HEK293 (cell line): ENCODE measurements around the gene OR4E1.

Experiments
- CTCF ChIA-PET: fragments of 350-600 bp; formaldehyde crosslinking; extraction: SDS; loops from one replicate; lab custom pipeline; 2021; ENCODE audit warnings: antibody characterized with exemption; lab: Yijun Ruan, JAX
- POLR2A ChIA-PET: fragments of 300-600 bp; formaldehyde crosslinking; extraction: SDS; loops from one replicate; lab custom pipeline; 2020; ENCODE audit warnings: antibody characterized with exemption, inconsistent platforms; lab: Yijun Ruan, JAX
- H3K27ac ChIP-seq: fragments of 200-500 bp; sonication (Bioruptor generic); 2 replicates; pipeline ENCODE4 v1.5.1; 2014; ENCODE audit warnings: low read depth, low read length, control low read depth, inconsistent platforms; ENCODE audit errors: extremely low read depth
- H3K36me3 ChIP-seq, 2 experiments: fragments of 200-500 bp in 1 of 2; sonication (Bioruptor generic) in 1 of 2; 1 replicate in 1 of 2; 2 replicates in 1 of 2; pipeline ENCODE4 v1.5.1; 2014 to 2017; ENCODE audit warnings: inconsistent platforms in 2 of 2, low read length in 2 of 2; ENCODE audit not compliant: control insufficient read depth in 2 of 2, insufficient read depth in 1 of 2
- H3K4me1 ChIP-seq: fragments of 200-500 bp; sonication (Bioruptor generic); 2 replicates; pipeline ENCODE4 v1.5.1; 2014; ENCODE audit warnings: mild to moderate bottlenecking, low read length, inconsistent platforms; ENCODE audit not compliant: control insufficient read depth, insufficient read depth
- H3K4me3 ChIP-seq: 2 replicates; pipeline ENCODE4 v1.5.1; 2011; ENCODE audit warnings: low read depth, mild to moderate bottlenecking, control low read depth, low read length, moderate library complexity
- H3K9me3 ChIP-seq: fragments of 200-500 bp; sonication (Bioruptor generic); 2 replicates; pipeline ENCODE4 v1.5.1; 2014; ENCODE audit warnings: low read depth, low read length, inconsistent platforms; ENCODE audit not compliant: control insufficient read depth, insufficient read depth
- BCL6B ChIP-seq: fragments of 450-650 bp; formaldehyde crosslinking; IDR thresholded peaks from 2 replicates; pipeline ENCODE4 v1.5.1; 2017; ENCODE audit warnings: missing biosample characterization, missing genetic modification characterization
- GLIS1 ChIP-seq: fragments of 450-650 bp; formaldehyde crosslinking; IDR thresholded peaks from 2 replicates; pipeline ENCODE4 v1.5.1; 2016; ENCODE audit warnings: missing biosample characterization, missing genetic modification characterization
- KLF10 ChIP-seq: fragments of 450-650 bp; IDR thresholded peaks from 2 replicates; pipeline ENCODE4 v1.5.1; 2018; ENCODE audit warnings: missing biosample characterization, mild to moderate bottlenecking, missing genetic modification characterization
- KLF7 ChIP-seq: fragments of 450-650 bp; formaldehyde crosslinking; IDR thresholded peaks from 2 replicates; pipeline ENCODE4 v1.5.1; 2016; ENCODE audit warnings: missing biosample characterization, missing genetic modification characterization, borderline replicate concordance
- MEIS1 ChIP-seq: sonication (generic); formaldehyde crosslinking; IDR thresholded peaks from 2 replicates; pipeline ENCODE4 v1.8.1; 2022; ENCODE audit warnings: missing genetic modification reagents, mild to moderate bottlenecking, borderline replicate concordance
- SETDB1 ChIP-seq: IDR thresholded peaks from one replicate; pipeline ENCODE4 v1.6.1; 2017; ENCODE audit warnings: mild to moderate bottlenecking, low read length, moderate library complexity, mixed read lengths; ENCODE audit not compliant: insufficient read length
- TSHZ1 ChIP-seq: fragments of 450-650 bp; formaldehyde crosslinking; IDR thresholded peaks from 2 replicates; pipeline ENCODE4 v1.5.1; 2016; ENCODE audit warnings: missing biosample characterization, missing genetic modification characterization, borderline replicate concordance
- ZBTB17 ChIP-seq: fragments of 450-650 bp; formaldehyde crosslinking; IDR thresholded peaks from 2 replicates; pipeline ENCODE4 v1.5.1; 2016; ENCODE audit warnings: missing biosample characterization, missing genetic modification characterization
- ZBTB21 ChIP-seq: fragments of 450-650 bp; formaldehyde crosslinking; IDR thresholded peaks from 2 replicates; pipeline ENCODE4 v1.5.1; 2017; ENCODE audit warnings: missing biosample characterization, missing genetic modification characterization
- ZEB2 ChIP-seq: fragments of 450-650 bp; formaldehyde crosslinking; IDR thresholded peaks from 2 replicates; pipeline ENCODE4 v1.5.1; 2016; ENCODE audit warnings: missing biosample characterization, missing genetic modification characterization
- ZNF157 ChIP-seq: fragments of 450-650 bp; formaldehyde crosslinking; IDR thresholded peaks from 2 replicates; pipeline ENCODE4 v1.5.1; 2016; ENCODE audit warnings: missing biosample characterization, missing genetic modification characterization
- ZNF184 ChIP-seq: fragments of 450-650 bp; IDR thresholded peaks from 2 replicates; pipeline ENCODE4 v1.5.1; 2018; ENCODE audit warnings: missing biosample characterization, mild to moderate bottlenecking, missing genetic modification characterization
- ZNF202 ChIP-seq: fragments of 450-650 bp; formaldehyde crosslinking; IDR thresholded peaks from 2 replicates; pipeline ENCODE4 v1.5.1; 2016; ENCODE audit warnings: missing biosample characterization, missing genetic modification characterization, borderline replicate concordance
- ZNF324 ChIP-seq: fragments of 450-650 bp; formaldehyde crosslinking; IDR thresholded peaks from 2 replicates; pipeline ENCODE4 v1.5.1; 2016; ENCODE audit warnings: missing biosample characterization, missing genetic modification characterization
- ZNF366 ChIP-seq: fragments of 450-650 bp; formaldehyde crosslinking; conservative IDR thresholded peaks from 2 replicates; pipeline ENCODE4 v1.5.1; 2016; ENCODE audit warnings: missing biosample characterization, missing genetic modification characterization
- ZNF416 ChIP-seq: fragments of 450-650 bp; formaldehyde crosslinking; IDR thresholded peaks from 2 replicates; pipeline ENCODE4 v1.5.1; 2016; ENCODE audit warnings: missing biosample characterization, missing genetic modification characterization
- ZNF514 ChIP-seq: fragments of 450-650 bp; formaldehyde crosslinking; IDR thresholded peaks from 2 replicates; pipeline ENCODE4 v1.5.1; 2016; ENCODE audit warnings: missing biosample characterization, missing genetic modification characterization
- ZNF560 ChIP-seq: fragments of 450-650 bp; formaldehyde crosslinking; IDR thresholded peaks from 2 replicates; pipeline ENCODE4 v1.5.1; 2017; ENCODE audit warnings: missing biosample characterization, missing genetic modification characterization, borderline replicate concordance
- ZNF561 ChIP-seq: fragments of 450-650 bp; IDR thresholded peaks from 2 replicates; pipeline ENCODE4 v1.5.1; 2018; ENCODE audit warnings: missing biosample characterization, missing genetic modification characterization, borderline replicate concordance
- ZNF629 ChIP-seq: fragments of 450-650 bp; formaldehyde crosslinking; IDR thresholded peaks from 2 replicates; pipeline ENCODE4 v1.5.1; 2017; ENCODE audit warnings: missing biosample characterization, missing genetic modification characterization
- ZNF677 ChIP-seq: fragments of 450-650 bp; IDR thresholded peaks from 2 replicates; pipeline ENCODE4 v1.5.0; 2018; ENCODE audit warnings: missing biosample characterization, mild to moderate bottlenecking, missing genetic modification characterization, moderate library complexity
- ZNF701 ChIP-seq: fragments of 450-650 bp; formaldehyde crosslinking; IDR thresholded peaks from 2 replicates; pipeline ENCODE4 v1.5.1; 2016; ENCODE audit warnings: missing biosample characterization, missing genetic modification characterization
- ZNF707 ChIP-seq: fragments of 450-650 bp; formaldehyde crosslinking; IDR thresholded peaks from 2 replicates; pipeline ENCODE4 v1.5.1; 2016; ENCODE audit warnings: missing biosample characterization, missing genetic modification characterization
- TF ChIP-seq, protein P1 (sequence below): fragments of 450-650 bp; formaldehyde crosslinking; IDR thresholded peaks from 2 replicates; pipeline ENCODE4 v1.5.1; 2016; ENCODE audit warnings: missing biosample characterization, missing genetic modification characterization, low read depth
- TF ChIP-seq, protein P2 (sequence below): fragments of 450-650 bp; formaldehyde crosslinking; IDR thresholded peaks from 2 replicates; pipeline ENCODE4 v1.5.1; 2016; ENCODE audit warnings: missing biosample characterization, missing genetic modification characterization
- TF ChIP-seq, protein P3 (sequence below): fragments of 450-650 bp; formaldehyde crosslinking; optimal IDR thresholded peaks from 2 replicates; pipeline ENCODE3; 2016; ENCODE audit warnings: missing biosample characterization, mild to moderate bottlenecking, missing genetic modification characterization
- TF ChIP-seq, protein P4 (sequence below): fragments of 450-650 bp; formaldehyde crosslinking; IDR thresholded peaks from 2 replicates; pipeline ENCODE4 v1.5.1; 2016; ENCODE audit warnings: missing biosample characterization, missing genetic modification characterization

OR4E1 gene

GRCh38 chr14:21668377-21668776 is 5.2 kb downstream of the OR4E1 start:
- TF ChIP-seq, protein P1, sequence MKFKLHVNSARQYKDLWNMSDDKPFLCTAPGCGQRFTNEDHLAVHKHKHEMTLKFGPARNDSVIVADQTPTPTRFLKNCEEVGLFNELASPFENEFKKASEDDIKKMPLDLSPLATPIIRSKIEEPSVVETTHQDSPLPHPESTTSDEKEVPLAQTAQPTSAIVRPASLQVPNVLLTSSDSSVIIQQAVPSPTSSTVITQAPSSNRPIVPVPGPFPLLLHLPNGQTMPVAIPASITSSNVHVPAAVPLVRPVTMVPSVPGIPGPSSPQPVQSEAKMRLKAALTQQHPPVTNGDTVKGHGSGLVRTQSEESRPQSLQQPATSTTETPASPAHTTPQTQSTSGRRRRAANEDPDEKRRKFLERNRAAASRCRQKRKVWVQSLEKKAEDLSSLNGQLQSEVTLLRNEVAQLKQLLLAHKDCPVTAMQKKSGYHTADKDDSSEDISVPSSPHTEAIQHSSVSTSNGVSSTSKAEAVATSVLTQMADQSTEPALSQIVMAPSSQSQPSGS (tag by site-specific recombination), result no peak
- TF ChIP-seq, protein P2, sequence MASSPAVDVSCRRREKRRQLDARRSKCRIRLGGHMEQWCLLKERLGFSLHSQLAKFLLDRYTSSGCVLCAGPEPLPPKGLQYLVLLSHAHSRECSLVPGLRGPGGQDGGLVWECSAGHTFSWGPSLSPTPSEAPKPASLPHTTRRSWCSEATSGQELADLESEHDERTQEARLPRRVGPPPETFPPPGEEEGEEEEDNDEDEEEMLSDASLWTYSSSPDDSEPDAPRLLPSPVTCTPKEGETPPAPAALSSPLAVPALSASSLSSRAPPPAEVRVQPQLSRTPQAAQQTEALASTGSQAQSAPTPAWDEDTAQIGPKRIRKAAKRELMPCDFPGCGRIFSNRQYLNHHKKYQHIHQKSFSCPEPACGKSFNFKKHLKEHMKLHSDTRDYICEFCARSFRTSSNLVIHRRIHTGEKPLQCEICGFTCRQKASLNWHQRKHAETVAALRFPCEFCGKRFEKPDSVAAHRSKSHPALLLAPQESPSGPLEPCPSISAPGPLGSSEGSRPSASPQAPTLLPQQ (tag by site-specific recombination), result 0 out of 2 replicates have a peak, but pooled peaks have one; percentile 21
- peak; percentile 68; the same call in 1 of the 2 replicates for TF ChIP-seq ZEB2 (tag by site-specific recombination)
- TF ChIP-seq ZBTB17, result 0 out of 2 replicates have a peak, but pooled peaks have one; percentile 21
- TF ChIP-seq ZNF629 (tag by site-specific recombination), result peak; percentile 51; the same call in 1 of the 2 replicates
- TF ChIP-seq, protein P3, sequence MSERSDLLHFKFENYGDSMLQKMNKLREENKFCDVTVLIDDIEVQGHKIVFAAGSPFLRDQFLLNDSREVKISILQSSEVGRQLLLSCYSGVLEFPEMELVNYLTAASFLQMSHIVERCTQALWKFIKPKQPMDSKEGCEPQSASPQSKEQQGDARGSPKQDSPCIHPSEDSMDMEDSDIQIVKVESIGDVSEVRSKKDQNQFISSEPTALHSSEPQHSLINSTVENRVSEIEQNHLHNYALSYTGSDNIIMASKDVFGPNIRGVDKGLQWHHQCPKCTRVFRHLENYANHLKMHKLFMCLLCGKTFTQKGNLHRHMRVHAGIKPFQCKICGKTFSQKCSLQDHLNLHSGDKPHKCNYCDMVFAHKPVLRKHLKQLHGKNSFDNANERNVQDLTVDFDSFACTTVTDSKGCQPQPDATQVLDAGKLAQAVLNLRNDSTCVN (tag by site-specific recombination), result no peak
- TF ChIP-seq ZNF157 (tag by site-specific recombination), result no peak
- 0 out of 2 replicates have a peak, but pooled peaks have one; percentile 23 for TF ChIP-seq ZNF366
- no peak for TF ChIP-seq ZNF514 (tag by site-specific recombination)
- no peak for TF ChIP-seq SETDB1
- no peak for TF ChIP-seq GLIS1 (tag by site-specific recombination)
- TF ChIP-seq ZNF701 (tag by site-specific recombination), result no peak
- TF ChIP-seq MEIS1 (CRISPR knock-in tag), result no peak
- no peak for TF ChIP-seq BCL6B
- TF ChIP-seq ZNF560 (tag by site-specific recombination), result no peak
- no peaks in the 10 kb centered on the region for H3K36me3 ChIP-seq
- H3K27ac ChIP-seq, result no peak overlapping the region
- no peak overlapping the region for H3K4me3 ChIP-seq
- peaks cover 3% of the 10 kb centered on the region; the same call in 1 of the 2 replicates for H3K4me1 ChIP-seq
- POLR2A ChIA-PET, result no interaction called here
- CTCF ChIA-PET, result interaction anchor here (1.3 kb wide), 1 partner anchor 66 kb away, joined by 4 read pairs; no protein-coding TSS in a partner anchor
- no peaks in the 10 kb centered on the region for H3K9me3 ChIP-seq

- H3K27ac ChIP-seq, result no peak overlapping the region
- no peaks in the 10 kb centered on the region for H3K9me3 ChIP-seq
- no peaks in the 10 kb centered on the region for H3K36me3 ChIP-seq
- no peak overlapping the region for H3K4me3 ChIP-seq
- CTCF ChIA-PET, result no interaction called here
- no peaks in the 10 kb centered on the region for H3K4me1 ChIP-seq
- POLR2A ChIA-PET, result no interaction called here
- TF ChIP-seq TSHZ1, result no peak
- TF ChIP-seq ZNF324 (tag by site-specific recombination), result no peak
- no peak for TF ChIP-seq KLF10 (tag by site-specific recombination)
- no peak for TF ChIP-seq ZNF416 (tag by site-specific recombination)
- TF ChIP-seq ZNF561 (tag by site-specific recombination), result no peak
- TF ChIP-seq ZNF202, result no peak
- TF ChIP-seq, protein P4, sequence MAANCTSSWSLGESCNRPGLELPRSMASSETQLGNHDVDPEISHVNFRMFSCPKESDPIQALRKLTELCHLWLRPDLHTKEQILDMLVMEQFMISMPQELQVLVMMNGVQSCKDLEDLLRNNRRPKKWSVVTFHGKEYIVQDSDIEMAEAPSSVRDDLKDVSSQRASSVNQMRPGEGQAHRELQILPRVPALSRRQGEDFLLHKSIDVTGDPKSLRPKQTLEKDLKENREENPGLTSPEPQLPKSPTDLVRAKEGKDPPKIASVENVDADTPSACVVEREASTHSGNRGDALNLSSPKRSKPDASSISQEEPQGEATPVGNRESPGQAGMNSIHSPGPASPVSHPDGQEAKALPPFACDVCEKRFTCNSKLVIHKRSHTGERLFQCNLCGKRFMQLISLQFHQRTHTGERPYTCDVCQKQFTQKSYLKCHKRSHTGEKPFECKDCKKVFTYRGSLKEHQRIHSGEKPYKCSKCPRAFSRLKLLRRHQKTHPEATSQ (tag by site-specific recombination), result no peak
- no peak for TF ChIP-seq KLF7
- no peak for TF ChIP-seq ZNF184 (tag by site-specific recombination)
- TF ChIP-seq ZBTB21 (tag by site-specific recombination), result no peak
- TF ChIP-seq ZNF677 (tag by site-specific recombination), result no peak
- TF ChIP-seq ZNF707 (tag by site-specific recombination), result no peak
Measured at GRCh38 chr14:21656980-21657379, 16.6 kb downstream of the OR4E1 start.
